GM20000 (cell line): ENCODE results near the gene LRRC61.

ENCODE experiments used
- DNase-seq: peaks from one replicate; pipeline ENCODE4 v3.0.0; 2012; ENCODE audit warnings: low spot score
- TF ChIP-seq, protein P1 (sequence below): IDR thresholded peaks from 2 replicates; pipeline ENCODE4 v1.5.1; 2012; ENCODE audit warnings: mild to moderate bottlenecking, control low read depth; ENCODE audit errors: extremely low read depth, missing control alignments

The LRRC61 gene

DNA sequence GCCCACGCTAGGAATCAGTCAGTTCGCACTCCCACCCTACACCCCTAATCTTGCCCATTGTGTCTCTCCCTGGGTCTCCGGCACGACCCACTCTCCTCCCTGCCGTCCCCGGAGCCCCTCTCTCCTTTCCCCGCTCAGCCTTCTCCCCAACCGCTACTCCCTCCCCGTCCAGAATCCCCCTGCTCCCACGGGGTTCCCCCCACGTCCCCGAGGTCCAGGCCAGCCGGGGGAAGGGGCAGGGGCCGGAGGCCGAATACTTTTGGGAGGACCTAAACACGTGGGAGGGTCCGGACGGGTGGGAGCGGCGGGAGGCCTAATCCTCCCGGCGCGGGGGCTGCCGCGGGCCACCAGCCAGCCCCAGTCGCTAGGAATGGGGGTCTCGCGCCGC is 17.7 kb downstream of the LRRC61 start:
- DNase-seq: no peak
- TF ChIP-seq, protein P1, sequence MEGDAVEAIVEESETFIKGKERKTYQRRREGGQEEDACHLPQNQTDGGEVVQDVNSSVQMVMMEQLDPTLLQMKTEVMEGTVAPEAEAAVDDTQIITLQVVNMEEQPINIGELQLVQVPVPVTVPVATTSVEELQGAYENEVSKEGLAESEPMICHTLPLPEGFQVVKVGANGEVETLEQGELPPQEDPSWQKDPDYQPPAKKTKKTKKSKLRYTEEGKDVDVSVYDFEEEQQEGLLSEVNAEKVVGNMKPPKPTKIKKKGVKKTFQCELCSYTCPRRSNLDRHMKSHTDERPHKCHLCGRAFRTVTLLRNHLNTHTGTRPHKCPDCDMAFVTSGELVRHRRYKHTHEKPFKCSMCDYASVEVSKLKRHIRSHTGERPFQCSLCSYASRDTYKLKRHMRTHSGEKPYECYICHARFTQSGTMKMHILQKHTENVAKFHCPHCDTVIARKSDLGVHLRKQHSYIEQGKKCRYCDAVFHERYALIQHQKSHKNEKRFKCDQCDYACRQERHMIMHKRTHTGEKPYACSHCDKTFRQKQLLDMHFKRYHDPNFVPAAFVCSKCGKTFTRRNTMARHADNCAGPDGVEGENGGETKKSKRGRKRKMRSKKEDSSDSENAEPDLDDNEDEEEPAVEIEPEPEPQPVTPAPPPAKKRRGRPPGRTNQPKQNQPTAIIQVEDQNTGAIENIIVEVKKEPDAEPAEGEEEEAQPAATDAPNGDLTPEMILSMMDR: no peak

DNA sequence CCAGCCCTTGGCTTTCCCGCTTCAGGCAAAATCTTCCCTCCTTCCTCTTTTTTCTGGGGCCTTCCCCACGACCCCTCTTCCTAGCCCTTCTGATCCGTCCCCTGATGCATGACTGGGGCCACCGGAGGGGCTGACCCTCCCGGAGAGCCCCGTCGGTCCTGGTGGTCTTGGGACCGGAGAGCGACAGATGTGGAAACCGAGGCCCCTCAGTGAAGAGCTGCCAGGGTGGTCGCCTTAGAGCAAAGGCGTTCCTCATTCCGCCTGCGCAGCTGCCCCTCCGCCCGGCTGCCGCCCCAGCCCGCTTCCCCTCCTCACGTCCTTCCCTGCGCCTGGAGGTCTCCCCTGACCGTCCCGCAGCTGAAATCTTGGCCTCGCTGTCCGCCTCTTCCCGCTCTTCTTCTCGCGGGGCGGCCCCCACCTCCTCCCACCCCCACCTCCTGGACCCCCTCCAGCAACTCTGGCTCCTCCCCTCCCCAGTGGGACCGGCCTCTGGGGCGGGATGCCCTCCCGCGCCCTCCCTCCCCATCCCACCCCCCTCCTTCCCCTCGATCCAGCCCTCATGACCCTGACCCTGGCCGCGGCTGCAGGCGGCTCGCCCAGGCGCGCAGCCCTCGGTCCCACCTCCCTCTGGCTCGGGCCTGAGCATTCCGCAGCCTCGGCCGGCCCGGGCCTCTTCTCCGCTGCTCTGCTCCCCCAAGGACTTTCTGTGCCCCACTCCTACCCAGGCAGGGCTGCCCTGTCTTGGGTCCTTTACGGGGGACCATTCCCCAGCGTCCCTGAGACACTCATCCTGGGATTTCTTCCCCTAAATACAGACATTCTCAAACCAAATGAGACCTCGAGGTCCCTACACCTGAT is 18.3 kb downstream of the LRRC61 start, which contains the start of gene RARRES2:
TSS of gene RARRES2 (minus strand) at position 367 of the 858 bp plus-strand sequence. CDS start 1,020 bp downstream, outside the sequence.
- TF ChIP-seq, protein P1: no peak
- DNase-seq: no peak

DNA sequence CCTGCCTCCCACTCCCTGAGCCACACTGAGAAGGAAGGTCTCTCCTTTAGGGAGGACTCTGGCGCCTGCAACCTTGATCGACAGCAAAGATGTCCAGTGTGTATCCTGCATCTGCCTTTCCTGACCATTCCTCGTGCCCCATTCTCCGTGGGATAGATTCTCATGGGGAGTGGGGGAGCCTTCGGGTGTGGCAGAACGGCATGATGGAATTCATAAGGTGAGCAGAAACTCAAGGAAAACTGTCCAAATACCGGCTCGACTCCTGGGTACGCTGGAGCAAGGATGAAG is 18.9 kb downstream of the LRRC61 start:
- TF ChIP-seq, protein P1: no peak
- DNase-seq: no peak

DNA sequence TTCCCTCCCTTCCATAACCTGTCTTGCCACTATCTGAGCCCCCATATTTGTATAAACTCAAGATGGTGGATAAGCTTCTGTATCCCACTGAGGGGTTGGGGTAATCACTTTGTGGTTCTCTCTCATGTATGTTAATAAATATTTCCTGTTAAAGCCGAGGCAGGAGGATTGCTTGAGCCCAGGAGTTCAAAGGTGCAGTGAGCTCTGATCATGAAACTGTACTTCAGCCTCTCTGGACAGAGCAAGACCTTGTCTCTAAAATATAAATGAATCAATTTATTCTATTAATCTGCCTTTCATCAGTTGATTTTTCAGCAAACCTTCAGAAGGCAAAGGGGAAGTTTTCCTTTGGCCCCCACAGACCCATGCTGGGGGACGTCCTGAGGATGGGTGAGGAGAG is 20.1 kb downstream of the LRRC61 start:
- TF ChIP-seq, protein P1: no peak
- DNase-seq: no peak

DNA sequence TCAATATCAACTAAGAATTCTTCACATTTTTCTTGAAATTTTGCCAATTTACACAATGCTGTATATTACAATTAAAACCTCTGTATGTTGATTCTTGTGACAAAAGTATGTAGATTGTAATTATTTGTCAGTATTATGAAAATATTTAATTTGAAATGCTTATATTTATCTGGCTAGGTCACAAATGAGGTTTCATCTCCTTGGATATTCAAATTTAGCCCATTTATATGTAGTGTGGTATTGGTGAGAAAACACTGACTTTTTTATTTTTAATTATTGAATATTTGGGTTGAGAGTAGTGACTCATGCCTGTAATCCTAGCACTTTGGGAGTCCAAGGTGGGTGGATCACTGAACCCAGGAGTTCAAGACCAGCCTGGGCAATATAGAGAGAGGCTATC is 21.1 kb downstream of the LRRC61 start:
- DNase-seq: no peak
- TF ChIP-seq, protein P1: no peak

DNA sequence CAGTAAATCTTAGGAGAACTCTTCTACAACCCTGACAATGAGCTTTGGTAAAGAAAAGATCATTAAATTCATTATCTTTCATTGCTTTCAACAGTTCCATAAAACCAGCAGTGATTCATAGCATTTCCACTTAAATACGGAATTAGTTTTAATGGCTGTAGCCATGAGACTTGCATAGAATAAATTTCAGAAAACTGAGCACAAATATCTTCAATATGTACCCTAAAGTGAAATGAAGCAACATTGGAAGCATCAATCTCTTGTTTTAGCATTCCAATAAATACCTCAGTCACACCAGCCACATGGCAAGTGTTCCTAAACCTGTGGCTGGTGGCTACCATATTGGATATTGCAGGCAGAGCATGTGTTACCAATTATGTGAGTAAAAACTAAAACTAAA is 21.9 kb downstream of the LRRC61 start:
- TF ChIP-seq, protein P1: no peak
- no peak for DNase-seq

DNA sequence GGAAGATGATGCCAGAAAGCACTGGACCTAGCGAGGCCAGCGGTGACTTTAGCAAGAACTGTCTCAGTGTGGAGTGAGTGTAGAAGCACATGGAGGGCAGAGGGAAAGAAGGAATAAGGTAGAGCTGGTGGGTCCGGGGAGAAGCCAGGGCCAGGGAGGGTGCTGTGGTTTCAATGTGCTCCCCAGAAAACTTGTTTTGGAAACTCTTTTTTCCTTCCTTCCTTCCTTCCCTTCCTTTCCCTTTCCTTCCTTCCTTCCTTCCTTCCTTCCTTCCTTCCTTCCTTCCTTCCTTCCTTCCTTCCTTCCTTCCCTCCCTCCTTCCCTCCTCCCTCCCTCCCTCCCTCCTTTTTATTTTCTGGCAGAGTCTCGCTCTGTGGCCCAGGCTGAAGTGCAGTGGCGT is 23.8 kb downstream of the LRRC61 start:
- DNase-seq: no peak
- TF ChIP-seq, protein P1: no peak
